SJCRH30 (cell line): ENCODE results near the gene CDK17. TPM values are rescaled to one million over a fixed set of nuclear protein-coding genes. Genes with fewer than 3 reads are reported as not detected.

Experiments
- DNase-seq, 2 experiments: peaks; one replicate each; pipeline ENCODE4 v3.0.0-alpha.2; 2015 to 2020
- H3K27ac ChIP-seq: fragments of 250-450 bp; sonication (Bioruptor Pico); 2 replicates; pipeline ENCODE4 v1.5.1; 2020; ENCODE audit warnings: mild to moderate bottlenecking, moderate library complexity
- H3K27me3 ChIP-seq: fragments of 250-450 bp; sonication (Bioruptor Pico); 2 replicates; pipeline ENCODE4 v1.5.1; 2020; ENCODE audit warnings: mild to moderate bottlenecking, moderate library complexity
- H3K36me3 ChIP-seq: fragments of 250-450 bp; sonication (Bioruptor Pico); 2 replicates; pipeline ENCODE4 v1.5.1; 2020; ENCODE audit warnings: mild to moderate bottlenecking, moderate library complexity
- H3K4me1 ChIP-seq: fragments of 250-450 bp; sonication (Bioruptor Pico); 2 replicates; pipeline ENCODE4 v1.5.1; 2020; ENCODE audit warnings: mild to moderate bottlenecking, moderate library complexity
- H3K4me3 ChIP-seq: fragments of 250-450 bp; sonication (Bioruptor Pico); 2 replicates; pipeline ENCODE4 v1.5.1; 2020; ENCODE audit warnings: mild to moderate bottlenecking, moderate library complexity
- H3K9me3 ChIP-seq: fragments of 250-450 bp; sonication (Bioruptor Pico); replicated peaks from 2 replicates; pipeline ENCODE4 v1.5.1; 2020; ENCODE audit warnings: mild to moderate bottlenecking, moderate library complexity
- total RNA-seq: library from RNA; depleted of rRNA; stranded (reverse); fragments of >200 nt; shearing (Covaris generic); gene quantifications from 2 replicates; pipeline ENCODE4 v1.2.3, GENCODE V29; 2014

CDK17 gene
- total RNA-seq, 1 experiment from 2014 or later: 28.0 TPM

GRCh38 chr12:96285158-96285557, 115.1 kb downstream of the CDK17 start:
- Histone ChIP-seq H3K9me3 (no peaks in the 10 kb centered on the region), H3K36me3 (peaks cover 15% of the 10 kb centered on the region; the same call in 1 of the 2 replicates), H3K4me1 (no peaks in the 10 kb centered on the region), H3K27me3 (no peaks in the 10 kb centered on the region), H3K4me3 (no peak overlapping the region), H3K27ac (no peak overlapping the region)
- DNase-seq: no peak

DNA sequence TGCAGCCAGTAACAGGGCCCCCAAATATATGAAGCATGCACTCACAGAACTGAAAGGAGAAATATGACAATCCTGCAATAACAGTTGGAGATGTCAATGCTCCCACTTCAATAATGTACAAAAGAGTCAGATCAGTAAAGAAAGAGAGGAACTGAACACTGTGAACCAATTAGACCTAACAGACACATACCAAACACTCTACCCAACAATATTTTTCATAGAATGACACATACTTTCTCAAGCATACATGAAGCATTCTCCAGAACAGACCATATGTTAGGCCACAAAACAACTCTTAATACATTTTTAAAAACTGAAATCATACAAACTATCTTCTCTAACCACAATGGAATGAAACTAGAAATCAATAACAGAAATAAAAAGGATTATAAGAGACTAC, 125.9 kb downstream of the CDK17 start:
- no peak overlapping the region for H3K4me3 ChIP-seq
- peaks cover 28% of the 10 kb centered on the region for H3K36me3 ChIP-seq
- H3K27ac ChIP-seq: no peak overlapping the region
- no peak for DNase-seq
- H3K9me3 ChIP-seq: no peaks in the 10 kb centered on the region
- no peaks in the 10 kb centered on the region for H3K4me1 ChIP-seq
- H3K27me3 ChIP-seq: no peaks in the 10 kb centered on the region

DNA sequence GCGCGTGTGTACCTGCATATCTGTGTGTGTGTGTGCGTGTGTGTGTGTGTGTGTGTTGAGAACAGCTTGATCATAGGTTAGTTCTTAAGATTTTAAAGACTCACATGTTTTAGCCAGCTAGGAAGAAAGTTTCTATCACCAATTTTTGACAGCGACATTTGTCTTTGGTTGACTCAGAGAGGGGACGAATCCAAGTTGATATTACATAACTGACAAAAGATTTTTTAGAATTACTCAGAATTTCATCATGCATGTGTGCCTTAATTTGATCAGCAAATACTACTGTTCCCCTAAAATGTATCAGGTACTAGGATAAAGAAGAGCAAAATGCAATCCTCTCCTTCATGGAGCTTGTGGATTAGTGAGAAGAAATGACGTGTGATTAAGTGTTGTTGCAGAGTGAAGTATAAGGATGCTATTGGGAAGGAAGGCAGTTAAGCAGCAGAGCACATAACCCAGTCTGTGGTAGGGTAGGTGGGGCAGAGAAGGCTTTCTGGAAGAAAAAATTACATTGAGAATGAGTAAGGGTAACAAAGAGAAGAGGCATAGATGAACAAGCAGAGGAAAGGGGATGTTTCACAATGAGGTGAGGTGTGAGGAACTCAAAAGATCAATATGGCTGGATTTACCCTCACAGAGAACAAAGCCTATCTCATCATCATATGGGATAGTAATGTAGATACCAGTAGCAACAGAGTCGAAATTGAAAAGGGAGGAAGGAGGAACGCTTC, 128.6 kb downstream of the CDK17 start:
- Histone ChIP-seq H3K4me1 (no peaks in the 10 kb centered on the region), H3K36me3 (peaks cover 44% of the 10 kb centered on the region), H3K9me3 (no peaks in the 10 kb centered on the region), H3K4me3 (no peak overlapping the region), H3K27me3 (no peaks in the 10 kb centered on the region), H3K27ac (no peak overlapping the region)
- DNase-seq: no peak

GRCh38 chr12:96266238-96266637, 134.0 kb downstream of the CDK17 start:
- H3K4me3 ChIP-seq: no peak overlapping the region
- H3K4me1 ChIP-seq: no peaks in the 10 kb centered on the region
- H3K36me3 ChIP-seq: peaks cover 57% of the 10 kb centered on the region
- no peaks in the 10 kb centered on the region for H3K27me3 ChIP-seq
- H3K9me3 ChIP-seq: no peaks in the 10 kb centered on the region
- DNase-seq: no peak
- H3K27ac ChIP-seq: no peak overlapping the region

DNA sequence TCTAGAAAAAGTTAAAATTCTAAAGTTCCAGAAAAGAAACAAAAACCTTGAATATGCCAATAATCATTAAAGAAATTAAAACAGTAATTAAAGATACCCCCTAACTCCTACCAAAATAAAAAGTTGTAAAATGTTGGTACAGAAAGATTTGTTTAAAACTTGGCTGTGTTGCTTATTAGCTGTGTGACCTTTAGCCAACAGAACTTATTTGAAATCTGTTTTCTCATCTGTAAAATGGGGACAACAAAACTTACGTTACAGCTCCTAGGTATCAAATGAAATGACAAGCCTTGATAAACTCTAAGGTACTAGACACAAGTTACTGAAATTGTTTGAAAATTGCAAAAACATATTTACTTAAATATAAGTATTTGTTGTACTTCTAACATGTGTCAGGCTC, 134.4 kb downstream of the CDK17 start:
- H3K36me3 ChIP-seq: peaks cover 56% of the 10 kb centered on the region
- DNase-seq: no peak

GRCh38 chr12:96265400-96265799, 134.8 kb downstream of the CDK17 start:
- Histone ChIP-seq H3K4me3 (no peak overlapping the region), H3K27me3 (no peaks in the 10 kb centered on the region), H3K27ac (no peak overlapping the region), H3K4me1 (no peaks in the 10 kb centered on the region), H3K9me3 (no peaks in the 10 kb centered on the region), H3K36me3 (peaks cover 58% of the 10 kb centered on the region)
- no peak for DNase-seq

More for the DNA sequence above, 134.4 kb downstream of the CDK17 start:
- no peak overlapping the region for H3K4me3 ChIP-seq
- H3K4me1 ChIP-seq: no peaks in the 10 kb centered on the region
- H3K27ac ChIP-seq: no peak overlapping the region
- no peaks in the 10 kb centered on the region for H3K27me3 ChIP-seq
- H3K9me3 ChIP-seq: no peaks in the 10 kb centered on the region

DNA sequence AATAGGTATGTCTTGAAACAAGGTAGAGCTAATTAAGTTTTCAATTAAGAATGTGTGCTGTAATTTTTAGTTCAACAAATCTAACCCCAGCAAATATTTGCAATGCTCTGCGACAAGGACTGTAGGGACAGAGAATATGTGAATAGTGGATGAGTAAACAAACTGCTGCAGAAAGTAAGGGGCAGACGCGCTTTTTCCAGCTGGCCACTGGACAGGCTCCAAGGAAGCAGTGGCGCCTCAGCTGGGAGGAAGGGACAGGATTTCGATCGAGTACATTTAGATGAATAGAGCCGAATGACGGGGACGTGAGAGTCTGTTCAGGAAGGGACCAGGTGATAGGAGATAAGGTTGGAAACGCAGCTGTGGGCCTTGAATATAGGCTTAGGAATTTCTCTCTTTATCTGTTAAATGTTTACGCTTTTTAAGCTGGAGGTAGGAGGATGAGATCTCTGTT, 136.8 kb downstream of the CDK17 start:
- no peak for DNase-seq
- peaks cover 51% of the 10 kb centered on the region for H3K36me3 ChIP-seq

DNA sequence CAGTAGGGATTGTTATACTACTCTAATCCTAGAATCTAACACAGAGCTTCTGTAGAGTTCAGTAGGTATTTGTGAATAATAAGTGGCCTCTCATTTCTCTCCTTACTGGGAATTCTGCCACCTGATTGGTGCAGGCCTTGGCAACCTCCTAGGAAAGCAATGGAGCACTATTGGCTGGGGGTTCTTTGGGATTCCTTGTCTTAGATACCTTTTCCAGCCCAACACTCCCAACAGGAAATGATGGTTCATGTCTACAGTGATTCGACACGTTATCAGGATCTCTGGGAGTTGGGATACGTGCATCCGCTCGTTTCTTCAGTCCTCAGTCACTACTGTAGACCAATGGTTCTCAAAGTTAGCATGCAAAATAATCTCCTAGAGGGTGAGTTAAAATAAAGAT, 138.7 kb downstream of the CDK17 start:
- DNase-seq: no peak
- no peaks in the 10 kb centered on the region for H3K9me3 ChIP-seq
- H3K4me3 ChIP-seq: no peak overlapping the region
- H3K4me1 ChIP-seq: peaks cover 11% of the 10 kb centered on the region
- H3K36me3 ChIP-seq: peaks cover 35% of the 10 kb centered on the region
- no peaks in the 10 kb centered on the region for H3K27me3 ChIP-seq
- no peak overlapping the region for H3K27ac ChIP-seq

More for the DNA sequence above, 136.8 kb downstream of the CDK17 start:
- no peaks in the 10 kb centered on the region for H3K27me3 ChIP-seq
- H3K9me3 ChIP-seq: no peaks in the 10 kb centered on the region
- peaks cover 4% of the 10 kb centered on the region; the same call in 1 of the 2 replicates for H3K4me1 ChIP-seq
- no peak overlapping the region for H3K4me3 ChIP-seq
- H3K27ac ChIP-seq: no peak overlapping the region

DNA sequence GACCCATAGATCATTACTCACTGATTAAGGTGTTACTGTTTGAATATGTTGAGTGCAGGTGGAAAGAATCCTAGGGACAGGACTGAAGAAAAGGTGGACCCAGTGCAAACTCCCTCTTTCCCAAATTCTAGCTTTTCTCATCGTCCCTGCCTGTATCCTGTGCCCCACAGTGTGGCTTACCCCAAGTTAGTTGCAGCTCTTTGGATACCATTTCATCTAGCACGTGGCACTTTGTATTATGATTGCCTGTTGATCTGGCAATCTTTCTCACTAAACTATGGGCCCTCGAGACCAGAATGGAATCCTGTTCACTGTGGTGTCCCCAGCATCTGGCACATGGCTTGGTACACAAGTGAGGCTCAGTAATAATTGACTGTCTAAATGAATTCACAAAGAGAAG, 139.6 kb downstream of the CDK17 start:
- Histone ChIP-seq H3K4me3 (no peak overlapping the region), H3K27ac (no peak overlapping the region), H3K9me3 (no peaks in the 10 kb centered on the region), H3K4me1 (peaks cover 11% of the 10 kb centered on the region), H3K36me3 (peaks cover 27% of the 10 kb centered on the region), H3K27me3 (no peaks in the 10 kb centered on the region)
- DNase-seq: no peak

- Histone ChIP-seq H3K27ac (no peak overlapping the region), H3K4me3 (no peak overlapping the region), H3K4me1 (peaks cover 11% of the 10 kb centered on the region), H3K36me3 (peaks cover 27% of the 10 kb centered on the region), H3K9me3 (no peaks in the 10 kb centered on the region), H3K27me3 (no peaks in the 10 kb centered on the region)
- DNase-seq: no peak
Measured at GRCh38 chr12:96260231-96260630, 140.0 kb downstream of the CDK17 start.

- Histone ChIP-seq H3K36me3 (peaks cover 27% of the 10 kb centered on the region), H3K27me3 (no peaks in the 10 kb centered on the region), H3K4me1 (peaks cover 11% of the 10 kb centered on the region), H3K4me3 (no peak overlapping the region), H3K9me3 (no peaks in the 10 kb centered on the region), H3K27ac (no peak overlapping the region)
- DNase-seq: peak; percentile 42 to 59
Measured at GRCh38 chr12:96258104-96258961, 141.9 kb downstream of the CDK17 start.

DNA sequence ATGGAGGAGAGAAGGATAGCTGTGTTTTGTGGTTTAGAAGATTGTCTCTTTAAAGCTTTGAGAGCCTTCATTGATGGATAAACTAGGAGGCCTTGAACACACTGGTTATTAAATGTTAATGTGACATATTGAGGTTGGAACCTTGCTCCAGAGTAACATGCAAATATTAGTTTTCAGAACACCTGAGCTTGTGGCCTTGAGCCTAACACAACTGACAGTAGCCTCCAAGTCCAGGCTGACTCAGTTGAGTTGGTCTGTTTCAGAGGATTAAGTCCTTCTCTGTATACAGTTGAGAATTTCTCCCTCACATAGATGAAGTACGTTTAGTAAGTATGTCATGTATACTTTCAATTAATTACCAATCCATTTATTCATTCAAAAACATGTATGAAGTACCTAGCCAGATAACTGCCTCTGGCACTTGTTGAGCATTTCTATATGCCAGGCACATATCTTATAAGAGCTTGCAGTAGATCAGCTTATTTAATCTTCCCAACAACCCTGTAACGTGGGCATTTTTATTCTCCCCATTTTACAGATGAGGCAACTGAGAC, 142.6 kb downstream of the CDK17 start:
- peaks cover 28% of the 10 kb centered on the region for H3K36me3 ChIP-seq
- H3K27me3 ChIP-seq: no peaks in the 10 kb centered on the region
- no peak overlapping the region for H3K27ac ChIP-seq
- H3K9me3 ChIP-seq: no peaks in the 10 kb centered on the region
- no peak overlapping the region for H3K4me3 ChIP-seq
- peaks cover 11% of the 10 kb centered on the region for H3K4me1 ChIP-seq
- no peak for DNase-seq

DNA sequence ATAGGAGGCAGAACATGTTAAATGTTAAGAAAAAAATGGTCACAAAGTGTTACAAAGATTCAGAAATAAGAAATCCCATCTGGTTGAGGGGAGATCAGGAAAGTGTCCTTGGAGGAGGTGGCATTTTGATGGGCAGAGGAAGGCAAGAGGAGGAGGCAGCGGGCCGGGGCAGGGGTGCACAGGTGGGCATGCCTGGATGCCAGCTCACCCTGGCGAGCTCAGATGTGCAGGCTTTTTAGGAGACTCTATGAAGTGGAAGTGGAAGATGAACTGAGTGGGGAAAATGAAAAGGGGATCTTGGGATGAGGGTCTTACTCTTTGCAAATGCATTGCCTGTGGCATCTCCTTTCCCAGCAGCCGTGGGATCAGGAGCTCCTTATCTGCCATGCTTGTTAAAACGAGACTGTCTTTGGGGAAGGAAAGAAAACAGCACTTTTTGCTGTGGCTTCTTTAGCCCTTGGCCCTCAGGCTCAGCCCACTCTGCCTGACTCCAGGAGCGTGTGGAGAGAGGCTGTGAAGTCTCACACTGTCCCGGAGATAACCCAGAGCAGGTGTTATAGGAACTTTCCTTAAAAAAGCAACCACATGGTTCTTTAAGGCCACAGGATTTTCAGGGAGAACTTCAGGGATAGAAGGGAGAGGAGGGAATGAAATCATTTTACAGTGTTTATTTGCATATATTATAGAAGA, 143.4 kb downstream of the CDK17 start:
- peaks cover 33% of the 10 kb centered on the region for H3K36me3 ChIP-seq
- no peak overlapping the region for H3K4me3 ChIP-seq
- peak in 1 of 2 experiments; percentile 23 for DNase-seq
- H3K9me3 ChIP-seq: no peaks in the 10 kb centered on the region
- H3K4me1 ChIP-seq: peaks cover 11% of the 10 kb centered on the region
- no peaks in the 10 kb centered on the region for H3K27me3 ChIP-seq
- no peak overlapping the region for H3K27ac ChIP-seq

- Histone ChIP-seq H3K4me1 (peaks cover 11% of the 10 kb centered on the region), H3K4me3 (no peak overlapping the region), H3K27ac (no peak overlapping the region), H3K27me3 (no peaks in the 10 kb centered on the region), H3K9me3 (no peaks in the 10 kb centered on the region), H3K36me3 (peaks cover 33% of the 10 kb centered on the region)
- no peak for DNase-seq
Measured at GRCh38 chr12:96255077-96255476, 145.2 kb downstream of the CDK17 start.
